Fibroblast of lung (primary cell): Measurements from ENCODE around the gene POU2AF2. TPM values are rescaled to one million over a fixed set of nuclear protein-coding genes. Genes with fewer than 3 reads are reported as not detected.

Experiments
- DNase-seq, 2 donors: peaks; one replicate each; pipeline versions ENCODE4 v3.0.0 to v3.0.0-alpha.2; 2010; ENCODE audit warnings: low read depth in 2 of 2
- H2AFZ ChIP-seq: 2 replicates; pipeline ENCODE4 v1.5.1; 2012; ENCODE audit warnings: low read length, control low read depth, inconsistent platforms
- H3K27ac ChIP-seq: 2 replicates; pipeline ENCODE4 v1.5.1; 2011; ENCODE audit warnings: low read length, control low read depth; ENCODE audit not compliant: insufficient read depth
- H3K27me3 ChIP-seq: 2 replicates; pipeline ENCODE4 v1.5.1; 2011; ENCODE audit warnings: mild to moderate bottlenecking, low read length; ENCODE audit not compliant: control insufficient read depth, insufficient read depth
- H3K36me3 ChIP-seq: 2 replicates; pipeline ENCODE4 v1.5.1; 2011; ENCODE audit warnings: low read length; ENCODE audit not compliant: control insufficient read depth, insufficient read depth
- H3K4me1 ChIP-seq: 2 replicates; pipeline ENCODE4 v1.5.1; 2011; ENCODE audit warnings: low read length; ENCODE audit not compliant: control insufficient read depth, insufficient read depth; ENCODE audit errors: extremely low read depth
- H3K4me2 ChIP-seq: 2 replicates; pipeline ENCODE4 v1.5.1; 2011; ENCODE audit warnings: low read length, control low read depth; ENCODE audit not compliant: insufficient read depth; ENCODE audit errors: extremely low read depth
- H3K4me3 ChIP-seq, 4 experiments: fragments of 200-600 bp in 1 of 4; sonication (generic) in 1 of 4; replicated peaks in 1 of 4; 2 replicates each; pipeline ENCODE4 v1.5.1; 2011 to 2016; ENCODE audit warnings: low read length in 4 of 4, low read depth in 3 of 4, mild to moderate bottlenecking in 3 of 4, control low read depth in 2 of 4, inconsistent platforms in 1 of 4, mixed read lengths in 1 of 4; ENCODE audit not compliant: insufficient read depth in 1 of 4; ENCODE audit errors: control extremely low read depth in 1 of 4
- H3K79me2 ChIP-seq: 2 replicates; pipeline ENCODE4 v1.5.1; 2012; ENCODE audit warnings: mild to moderate bottlenecking, low read length, inconsistent platforms; ENCODE audit not compliant: control insufficient read depth, insufficient read depth
- H3K9ac ChIP-seq: 2 replicates; pipeline ENCODE4 v1.5.1; 2011; ENCODE audit warnings: mild to moderate bottlenecking, low read length, control low read depth; ENCODE audit not compliant: insufficient read depth
- H3K9me3 ChIP-seq: 2 replicates; pipeline ENCODE4 v1.5.1; 2012; ENCODE audit warnings: low read depth, low read length; ENCODE audit not compliant: control insufficient read depth, insufficient read depth
- H4K20me1 ChIP-seq: 2 replicates; pipeline ENCODE4 v1.5.1; 2011; ENCODE audit warnings: low read length; ENCODE audit not compliant: control insufficient read depth, insufficient read depth; ENCODE audit errors: extremely low read depth
- CTCF ChIP-seq, 2 donors: IDR thresholded peaks in 1 of 2; conservative IDR thresholded peaks in 1 of 2; 1 replicate in 1 of 2; 2 replicates in 1 of 2; pipeline ENCODE4 v1.5.1; 2011 to 2012; ENCODE audit warnings: low read length in 2 of 2, control low read depth in 1 of 2, inconsistent platforms in 1 of 2, low read depth in 1 of 2, mild to moderate bottlenecking in 1 of 2
- EZH2 ChIP-seq: IDR thresholded peaks from 2 replicates; pipeline ENCODE4 v1.5.1; 2012; ENCODE audit warnings: low read length, control low read depth, mild to moderate bottlenecking; ENCODE audit errors: missing control alignments
- polyA plus RNA-seq, 2 donors: library from polyadenylated mRNA; depleted of rRNA in 1 of 2; stranded (reverse) in 1 of 2; unstranded in 1 of 2; fragments of >200 nt; gene quantifications; 2 replicates each; pipeline ENCODE4 v1.2.1, GENCODE V29; 2011 to 2012; ENCODE audit warnings: missing spikeins in 1 of 2
- total RNA-seq: library from RNA; depleted of rRNA; stranded (reverse); fragments of >200 nt; gene quantifications from 2 replicates; pipeline ENCODE4 v1.2.1, GENCODE V29; 2014

POU2AF2 gene
- total and polyA plus RNA-seq, 2 donors (not counting 1 experiment from before 2014, with no cell fraction given), result not detected

GRCh38 chr11:111296196-111296595, 50.7 kb downstream of the POU2AF2 start:
- DNase-seq, result no peak
- H3K36me3 ChIP-seq, result no peaks in the 10 kb centered on the region
- H3K27ac ChIP-seq, result no peak overlapping the region
- no peaks in the 10 kb centered on the region for H3K79me2 ChIP-seq
- no peak overlapping the region for H3K4me3 ChIP-seq
- no peaks in the 10 kb centered on the region for H3K4me1 ChIP-seq
- H3K4me2 ChIP-seq, result no peak overlapping the region
- peaks cover 4% of the 10 kb centered on the region for H3K27me3 ChIP-seq
- no peak overlapping the region for H3K9ac ChIP-seq
- no peaks in the 10 kb centered on the region for H3K9me3 ChIP-seq
- H2AFZ ChIP-seq, result no peak overlapping the region
- TF ChIP-seq CTCF (conservative IDR thresholded peaks at IDR 0.05 in 1 of 2, IDR thresholded peaks at IDR 0.05 in 1 of 2; ENCODE audit: low read depth in 1 of 2, low read length in 2 of 2) (no peak), EZH2 (no peak)
- no peaks in the 10 kb centered on the region for H4K20me1 ChIP-seq

- H3K9ac ChIP-seq, result no peak overlapping the region
- H3K27me3 ChIP-seq, result peaks cover 9% of the 10 kb centered on the region
- no peak overlapping the region for H3K4me2 ChIP-seq
- TF ChIP-seq EZH2, result no peak
- TF ChIP-seq CTCF (conservative IDR thresholded peaks at IDR 0.05 in 1 of 2, IDR thresholded peaks at IDR 0.05 in 1 of 2; ENCODE audit: low read depth in 1 of 2, low read length in 2 of 2), result no peak
- no peaks in the 10 kb centered on the region for H3K36me3 ChIP-seq
- no peak overlapping the region for H3K4me3 ChIP-seq
- no peaks in the 10 kb centered on the region for H3K9me3 ChIP-seq
- no peak overlapping the region for H2AFZ ChIP-seq
- no peaks in the 10 kb centered on the region for H3K4me1 ChIP-seq
- H3K79me2 ChIP-seq, result no peaks in the 10 kb centered on the region
- no peak for DNase-seq
- no peaks in the 10 kb centered on the region for H4K20me1 ChIP-seq
- H3K27ac ChIP-seq, result no peak overlapping the region
These were observed 52.2 kb downstream of the POU2AF2 start for GRCh38 chr11:111297696-111298095.

GRCh38 chr11:111298413-111299100, 53.0 kb downstream of the POU2AF2 start, which contains the start of gene POU2AF3:
TSS of gene POU2AF3 (plus strand) at chr11:111298546. CDS start at chr11:111298582, 36 bp downstream.
- no peaks in the 10 kb centered on the region for H3K36me3 ChIP-seq
- H3K27ac ChIP-seq, result no peak within 1 kb of the TSS
- no peaks in the 10 kb centered on the region for H4K20me1 ChIP-seq
- H3K4me1 ChIP-seq, result no peaks in the 10 kb centered on the region
- peaks cover 9% of the 10 kb centered on the region for H3K27me3 ChIP-seq
- no peak for DNase-seq
- H3K9me3 ChIP-seq, result no peaks in the 10 kb centered on the region
- no peak within 1 kb of the TSS for H3K9ac ChIP-seq
- H2AFZ ChIP-seq, result peak within 1 kb of the TSS; percentile 31
- TF ChIP-seq CTCF (conservative IDR thresholded peaks at IDR 0.05 in 1 of 2, IDR thresholded peaks at IDR 0.05 in 1 of 2; ENCODE audit: low read depth in 1 of 2, low read length in 2 of 2) (no peak), EZH2 (no peak)
- no peaks in the 10 kb centered on the region for H3K79me2 ChIP-seq
- H3K4me2 ChIP-seq, result peak within 1 kb of the TSS; percentile 72
- H3K4me3 ChIP-seq, result peak within 1 kb of the TSS; percentile 27 to 56 (median 50)
